HK-2 (cell line): ENCODE results near the gene DNASE1L1.

Source experiments
- DNase-seq: peaks from one replicate; pipeline ENCODE4 v3.0.0-alpha.2; 2018; ENCODE audit not compliant: unreplicated experiment

DNASE1L1 gene

GRCh38 chrX:154367474-154368308 is 41.4 kb downstream of the DNASE1L1 start:
- no peak for DNase-seq

GRCh38 chrX:154366666-154367055 is 42.4 kb downstream of the DNASE1L1 start:
- no peak for DNase-seq

- DNase-seq = no peak
Measured at GRCh38 chrX:154365997-154366665, 42.9 kb downstream of the DNASE1L1 start.

GRCh38 chrX:154365052-154365600 is 43.9 kb downstream of the DNASE1L1 start:
- no peak for DNase-seq

- no peak for DNase-seq
Measured at GRCh38 chrX:154363706-154364439, 45.2 kb downstream of the DNASE1L1 start.

GRCh38 chrX:154362085-154362742 is 46.8 kb downstream of the DNASE1L1 start:
- DNase-seq = no peak

- DNase-seq = no peak
Measured at GRCh38 chrX:154360155-154360713, 48.8 kb downstream of the DNASE1L1 start.

- DNase-seq = no peak
Measured at GRCh38 chrX:154359362-154360154, 49.5 kb downstream of the DNASE1L1 start.

GRCh38 chrX:154358829-154359228 is 50.2 kb downstream of the DNASE1L1 start:
- DNase-seq = no peak

- DNase-seq = no peak
Measured at GRCh38 chrX:154358011-154358410, 51.0 kb downstream of the DNASE1L1 start.

GRCh38 chrX:154357205-154357604 is 51.8 kb downstream of the DNASE1L1 start:
- DNase-seq = no peak

- peak; percentile 6 for DNase-seq
Measured at GRCh38 chrX:154356596-154356995, 52.5 kb downstream of the DNASE1L1 start.

GRCh38 chrX:154355776-154356140 is 53.3 kb downstream of the DNASE1L1 start:
- peak; percentile 18 for DNase-seq

- DNase-seq = peak; percentile 25
Measured at GRCh38 chrX:154355094-154355775, 53.8 kb downstream of the DNASE1L1 start.

- peak; percentile 15 for DNase-seq
Measured at GRCh38 chrX:154354516-154354915, 54.5 kb downstream of the DNASE1L1 start.

- no peak for DNase-seq
Measured at GRCh38 chrX:154354013-154354412, 55.0 kb downstream of the DNASE1L1 start.

- peak; percentile 15 for DNase-seq
Measured at GRCh38 chrX:154353172-154353843, 55.7 kb downstream of the DNASE1L1 start.

- DNase-seq = no peak
Measured at GRCh38 chrX:154352466-154352865, 56.6 kb downstream of the DNASE1L1 start.

GRCh38 chrX:154352012-154352401 is 57.0 kb downstream of the DNASE1L1 start:
- no peak for DNase-seq
